Progenitor cell of endocrine pancreas (in vitro differentiated cells): ENCODE data around the gene RAB3A. TPM values are rescaled to one million over a fixed set of nuclear protein-coding genes. Genes with fewer than 3 reads are reported as not detected.

Experiments used
- DNase-seq: peaks from one replicate; pipeline ENCODE4 v3.0.0; 2021; ENCODE audit warnings: low spot score; ENCODE audit not compliant: unreplicated experiment
- H3K27ac Mint-ChIP-seq: 2 replicates; pipeline ENCODE4 v1.8.0; 2021; ENCODE audit warnings: mild to moderate bottlenecking, moderate library complexity, mixed read lengths
- H3K27me3 Mint-ChIP-seq: 2 replicates; pipeline ENCODE4 v1.8.0; 2021; ENCODE audit warnings: mixed read lengths
- H3K36me3 Mint-ChIP-seq: 2 replicates; pipeline ENCODE4 v1.8.0; 2022; ENCODE audit warnings: mixed read lengths; ENCODE audit not compliant: insufficient read depth
- H3K4me1 Mint-ChIP-seq: 2 replicates; pipeline ENCODE4 v1.8.0; 2021; ENCODE audit warnings: low read depth, mixed read lengths
- H3K4me3 Mint-ChIP-seq: 2 replicates; pipeline ENCODE4 v1.8.0; 2021; ENCODE audit warnings: low read depth, mild to moderate bottlenecking, moderate library complexity, mixed read lengths
- H3K9me3 Mint-ChIP-seq: 2 replicates; pipeline ENCODE4 v1.8.0; 2021; ENCODE audit warnings: low read depth, mixed read lengths
- CTCF ChIP-seq: fragments of 200-600 bp; sonication (generic); IDR thresholded peaks from one replicate; pipeline ENCODE4 v1.5.0; 2021; ENCODE audit warnings: antibody characterized with exemption, mild to moderate bottlenecking; ENCODE audit not compliant: unreplicated experiment
- total RNA-seq: library from RNA; stranded (reverse); gene quantifications from 2 replicates; pipeline ENCODE4 v1.2.1, GENCODE V29; 2021

Gene RAB3A
- total RNA-seq, 1 donor from 2014 or later: 3.3 TPM

- no peak for DNase-seq
- no peak for TF ChIP-seq CTCF
- Mint-ChIP-seq H3K36me3 (peaks cover 9% of the 10 kb centered on the region), H3K4me3 (no peak overlapping the region), H3K27ac (no peak overlapping the region), H3K9me3 (no peaks in the 10 kb centered on the region), H3K4me1 (peaks cover 9% of the 10 kb centered on the region), H3K27me3 (no peaks in the 10 kb centered on the region)
Measured at GRCh38 chr19:18158467-18158866, 45.4 kb downstream of the RAB3A start.

GRCh38 chr19:18157465-18158063 is 46.3 kb downstream of the RAB3A start:
- Mint-ChIP-seq H3K9me3 (no peaks in the 10 kb centered on the region), H3K27ac (no peak overlapping the region), H3K27me3 (no peaks in the 10 kb centered on the region), H3K4me3 (no peak overlapping the region), H3K36me3 (peaks cover 6% of the 10 kb centered on the region), H3K4me1 (peaks cover 9% of the 10 kb centered on the region)
- no peak for DNase-seq
- TF ChIP-seq CTCF: no peak

- Mint-ChIP-seq H3K9me3 (no peaks in the 10 kb centered on the region), H3K4me1 (peaks cover 11% of the 10 kb centered on the region), H3K4me3 (no peak overlapping the region), H3K27me3 (no peaks in the 10 kb centered on the region), H3K27ac (no peak overlapping the region), H3K36me3 (peaks cover 5% of the 10 kb centered on the region)
- DNase-seq: no peak
- TF ChIP-seq CTCF: no peak
Measured at GRCh38 chr19:18156841-18157464, 46.9 kb downstream of the RAB3A start.

- peaks cover 11% of the 10 kb centered on the region for H3K4me1 Mint-ChIP-seq
- no peaks in the 10 kb centered on the region for H3K9me3 Mint-ChIP-seq
- no peaks in the 10 kb centered on the region for H3K27me3 Mint-ChIP-seq
- DNase-seq: no peak
- peaks cover 5% of the 10 kb centered on the region for H3K36me3 Mint-ChIP-seq
- no peak overlapping the region for H3K4me3 Mint-ChIP-seq
- H3K27ac Mint-ChIP-seq: no peak overlapping the region
- no peak for TF ChIP-seq CTCF
Measured at GRCh38 chr19:18156268-18156667, 47.6 kb downstream of the RAB3A start.

- no peaks in the 10 kb centered on the region for H3K9me3 Mint-ChIP-seq
- H3K27me3 Mint-ChIP-seq: no peaks in the 10 kb centered on the region
- TF ChIP-seq CTCF: no peak
- H3K36me3 Mint-ChIP-seq: peaks cover 4% of the 10 kb centered on the region
- H3K4me1 Mint-ChIP-seq: peaks cover 11% of the 10 kb centered on the region
- H3K27ac Mint-ChIP-seq: no peak overlapping the region
- no peak for DNase-seq
- H3K4me3 Mint-ChIP-seq: no peak overlapping the region
Measured at GRCh38 chr19:18155095-18156087, 48.5 kb downstream of the RAB3A start.
